Omental fat pad (tissue), 4 donors: ENCODE data around the gene IER5. TPM values are rescaled to one million over a fixed set of nuclear protein-coding genes. Genes with fewer than 3 reads are reported as not detected.

Experiments used
- ATAC-seq: fragments of 150-250 bp; one replicate; pipeline ENCODE4 v1.9.1; 2016; ENCODE audit warnings: mild to moderate bottlenecking, moderate library complexity; ENCODE audit not compliant: low FRiP score
- DNase-seq: peaks from one replicate; pipeline ENCODE4 v3.0.0-alpha.2; 2019; ENCODE audit warnings: low spot score
- total RNA-seq, 4 donors: library from RNA; depleted of rRNA; stranded (reverse); fragments of >200 nt; gene quantifications; one replicate each; pipeline ENCODE4 v1.1.0, GENCODE V29; 2016
- TF ChIP-seq, protein P1 (sequence below), 3 donors: fragments of 450-650 bp; IDR thresholded peaks; one replicate each; pipeline ENCODE4 v1.5.1; 2016 to 2017; ENCODE audit warnings: antibody characterized with exemption in 3 of 3, mild to moderate bottlenecking in 3 of 3, moderate library complexity in 2 of 3

The IER5 gene
- total RNA-seq, 4 donors from 2014 or later, result 6.7 to 45.4 (median 19.5) TPM

DNA sequence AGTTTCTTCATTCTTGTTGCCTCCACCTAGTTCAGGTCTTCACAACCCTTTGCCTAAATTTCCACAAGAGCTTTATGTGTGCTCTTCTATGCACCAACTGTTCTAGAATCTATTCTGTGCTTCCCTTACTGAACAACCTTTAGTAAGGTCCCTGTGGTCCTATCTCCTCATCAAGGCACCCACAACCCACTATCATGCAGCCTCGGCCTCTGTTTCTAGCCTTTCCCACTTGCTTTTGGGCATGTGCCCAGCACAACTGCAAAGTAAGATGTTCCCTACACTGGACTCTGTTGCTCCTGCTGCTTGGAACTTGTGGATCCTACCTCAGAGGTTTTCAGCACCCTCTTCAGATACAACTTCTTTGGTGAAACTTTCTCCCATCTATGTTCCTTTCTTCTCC is 2.4 kb upstream of the IER5 start:
- ATAC-seq, result no peak
- DNase-seq, result no peak
- TF ChIP-seq, protein P1, sequence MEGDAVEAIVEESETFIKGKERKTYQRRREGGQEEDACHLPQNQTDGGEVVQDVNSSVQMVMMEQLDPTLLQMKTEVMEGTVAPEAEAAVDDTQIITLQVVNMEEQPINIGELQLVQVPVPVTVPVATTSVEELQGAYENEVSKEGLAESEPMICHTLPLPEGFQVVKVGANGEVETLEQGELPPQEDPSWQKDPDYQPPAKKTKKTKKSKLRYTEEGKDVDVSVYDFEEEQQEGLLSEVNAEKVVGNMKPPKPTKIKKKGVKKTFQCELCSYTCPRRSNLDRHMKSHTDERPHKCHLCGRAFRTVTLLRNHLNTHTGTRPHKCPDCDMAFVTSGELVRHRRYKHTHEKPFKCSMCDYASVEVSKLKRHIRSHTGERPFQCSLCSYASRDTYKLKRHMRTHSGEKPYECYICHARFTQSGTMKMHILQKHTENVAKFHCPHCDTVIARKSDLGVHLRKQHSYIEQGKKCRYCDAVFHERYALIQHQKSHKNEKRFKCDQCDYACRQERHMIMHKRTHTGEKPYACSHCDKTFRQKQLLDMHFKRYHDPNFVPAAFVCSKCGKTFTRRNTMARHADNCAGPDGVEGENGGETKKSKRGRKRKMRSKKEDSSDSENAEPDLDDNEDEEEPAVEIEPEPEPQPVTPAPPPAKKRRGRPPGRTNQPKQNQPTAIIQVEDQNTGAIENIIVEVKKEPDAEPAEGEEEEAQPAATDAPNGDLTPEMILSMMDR (IDR thresholded peaks at IDR 0.05), result no peak

DNA sequence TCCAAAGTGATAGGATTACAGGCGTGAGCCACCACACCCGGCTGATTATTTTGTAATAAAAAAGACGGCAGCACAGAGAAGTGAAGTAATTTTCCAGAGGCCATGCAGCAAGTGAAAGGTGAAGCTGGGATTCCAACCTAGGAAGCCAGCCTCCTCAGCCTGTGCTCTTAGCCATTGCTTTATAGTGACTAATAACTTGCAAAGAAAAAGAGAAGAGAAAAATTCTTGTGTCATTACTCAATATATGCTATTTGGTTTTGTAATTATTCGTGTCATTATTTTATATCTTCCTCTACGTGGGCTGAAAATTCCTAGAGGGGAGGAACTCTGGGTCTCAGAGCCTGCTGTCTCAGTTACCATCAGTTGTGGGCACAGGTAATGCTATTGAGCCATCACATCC is 1.6 kb upstream of the IER5 start:
- DNase-seq, result no peak
- TF ChIP-seq, protein P1 (IDR thresholded peaks at IDR 0.05), result no peak
- ATAC-seq, result peak; percentile 12

DNA sequence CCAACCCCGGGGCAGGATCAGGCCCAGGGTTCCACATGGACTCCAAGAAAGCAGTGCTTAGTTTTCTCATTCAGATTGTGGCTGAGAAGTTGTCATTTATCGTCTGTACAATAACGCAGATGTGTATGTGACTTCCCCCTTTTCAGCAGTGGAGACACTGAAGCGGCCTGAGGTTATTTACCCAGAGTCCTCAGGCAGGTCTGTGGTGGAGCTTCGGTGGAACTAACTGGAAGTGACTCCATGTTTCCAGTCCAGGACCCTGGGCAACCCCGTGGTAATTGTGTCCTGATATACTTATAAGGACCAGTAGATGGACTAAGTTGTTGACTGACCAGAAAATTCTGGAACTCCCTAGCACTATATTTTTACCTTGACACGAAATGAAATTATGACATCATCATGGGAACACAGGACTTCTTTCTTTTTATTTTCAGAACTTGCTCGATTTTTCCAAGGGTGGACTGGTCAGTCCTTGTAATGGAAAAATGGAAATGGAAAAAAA is 1.0 kb upstream of the IER5 start:
- DNase-seq, result no peak
- TF ChIP-seq, protein P1 (IDR thresholded peaks at IDR 0.05), result no peak
- ATAC-seq, result no peak

DNA sequence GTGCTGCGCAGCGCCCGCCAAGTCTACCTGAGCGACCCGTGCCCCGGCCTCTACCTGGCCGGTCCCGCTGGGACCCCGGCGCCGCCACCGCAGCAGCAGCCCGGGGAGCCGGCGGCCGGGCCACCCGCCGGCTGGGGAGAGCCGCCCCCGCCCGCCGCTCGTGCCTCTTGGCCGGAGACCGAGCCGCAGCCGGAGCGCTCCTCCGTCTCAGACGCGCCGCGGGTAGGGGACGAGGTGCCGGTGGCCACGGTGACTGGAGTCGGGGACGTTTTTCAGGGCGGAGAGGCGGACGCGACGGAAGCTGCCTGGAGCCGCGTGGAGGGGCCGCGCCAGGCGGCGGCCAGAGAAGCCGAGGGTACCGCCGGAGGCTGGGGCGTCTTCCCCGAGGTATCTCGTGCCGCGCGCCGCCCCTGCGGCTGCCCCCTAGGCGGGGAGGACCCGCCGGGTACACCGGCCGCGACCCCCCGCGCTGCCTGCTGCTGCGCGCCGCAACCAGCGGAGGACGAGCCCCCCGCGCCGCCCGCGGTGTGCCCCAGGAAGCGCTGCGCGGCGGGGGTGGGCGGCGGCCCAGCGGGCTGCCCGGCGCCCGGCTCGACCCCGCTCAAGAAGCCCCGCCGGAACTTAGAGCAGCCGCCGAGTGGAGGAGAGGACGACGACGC is 646 bp downstream of the IER5 start:
- TF ChIP-seq, protein P1 (IDR thresholded peaks at IDR 0.05), result no peak
- no peak for ATAC-seq
- DNase-seq, result no peak

DNA sequence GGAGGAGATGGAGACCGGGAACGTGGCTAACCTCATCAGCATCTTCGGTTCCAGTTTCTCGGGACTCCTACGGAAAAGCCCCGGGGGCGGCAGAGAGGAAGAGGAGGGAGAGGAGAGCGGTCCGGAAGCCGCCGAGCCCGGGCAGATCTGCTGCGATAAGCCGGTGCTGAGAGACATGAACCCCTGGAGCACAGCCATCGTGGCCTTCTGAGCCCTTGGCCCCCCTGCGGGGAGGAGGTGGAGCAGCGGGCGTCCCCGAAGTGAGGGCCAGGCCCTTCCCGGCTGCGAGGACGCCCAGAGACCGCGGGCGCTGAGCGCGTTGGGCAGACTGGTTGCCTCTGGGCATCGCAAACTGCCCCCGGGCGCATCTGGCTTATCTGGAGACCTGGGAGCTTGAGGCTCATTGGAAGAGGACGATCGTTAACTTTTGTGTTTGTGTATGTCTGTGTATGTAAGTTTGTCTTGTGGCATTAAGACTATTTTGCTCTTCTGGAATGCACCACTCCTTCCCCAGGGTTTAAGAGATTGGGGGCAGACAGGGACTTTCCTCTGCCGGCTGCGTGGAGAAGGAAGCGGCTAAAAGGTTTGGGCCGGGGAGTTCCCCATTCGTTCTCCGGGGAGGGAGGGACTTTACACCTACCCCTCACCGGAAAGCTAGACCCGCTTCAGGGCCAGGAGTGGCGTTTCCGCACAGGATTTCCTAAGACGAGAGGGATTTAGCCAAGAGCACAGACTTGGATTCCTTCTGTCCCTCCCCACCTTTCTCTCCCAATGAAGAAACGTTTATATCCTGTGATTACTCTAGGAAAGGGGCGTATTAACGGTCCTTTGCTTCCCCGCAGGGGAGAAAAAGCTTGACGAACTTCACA is 1.4 kb downstream of the IER5 start:
- no peak for DNase-seq

DNA sequence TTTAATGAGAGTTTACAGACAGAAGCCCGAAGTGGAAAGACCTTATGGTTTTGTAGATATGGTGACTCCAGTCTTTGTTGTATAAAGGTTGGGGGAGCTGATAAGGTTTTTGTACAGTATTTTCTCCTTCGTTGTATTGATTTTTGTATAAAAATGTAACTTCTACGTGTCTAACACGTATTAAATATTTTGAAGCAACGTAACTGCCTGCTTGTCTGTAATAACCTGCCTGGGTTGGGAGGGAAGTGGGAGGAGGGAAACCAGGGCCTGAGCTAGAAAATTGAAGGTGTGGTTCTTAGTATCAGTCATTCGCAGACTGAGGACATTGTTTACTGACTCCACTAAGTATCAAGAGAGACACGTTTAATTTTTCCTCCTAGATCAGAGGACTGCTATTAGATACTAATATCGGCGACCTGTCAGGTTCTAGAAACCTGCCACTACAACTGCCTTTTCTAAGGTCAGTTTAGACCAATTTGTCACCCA is 2.2 kb downstream of the IER5 start:
- DNase-seq (no peak), ATAC-seq (no peak)
- TF ChIP-seq, protein P1 (IDR thresholded peaks at IDR 0.05), result no peak

More for the DNA sequence above, 1.4 kb downstream of the IER5 start:
- TF ChIP-seq, protein P1 (IDR thresholded peaks at IDR 0.05), result no peak
- peak; percentile 39 for ATAC-seq
